SK-N-SH (cell line): Measurements from ENCODE around the gene PITPNM3. TPM values are rescaled to one million over a fixed set of nuclear protein-coding genes. Genes with fewer than 3 reads are reported as not detected.

Experiments used
- CTCF ChIA-PET: fragments of 300-600, 350-600 bp; formaldehyde crosslinking; extraction: SDS; loops from one replicate; lab custom pipeline; 2021; lab: Yijun Ruan, JAX
- POLR2A ChIA-PET: fragments of 350-600 bp; sonication (Branson Sonifier 250); formaldehyde crosslinking; extraction: SDS; loops from one replicate; lab custom pipeline; 2020; ENCODE audit warnings: antibody characterized with exemption, inconsistent platforms; lab: Yijun Ruan, JAX
- DNase-seq: peaks from one replicate; pipeline ENCODE4 v3.0.0; 2012
- H2AFZ ChIP-seq: fragments of 200-600 bp; sonication (generic); 2 replicates; pipeline ENCODE4 v1.8.1; 2016; ENCODE audit warnings: antibody characterized with exemption, mild to moderate bottlenecking, low read depth
- H3F3A ChIP-seq: fragments of 200-600 bp; sonication (generic); replicated peaks from 2 replicates; pipeline ENCODE3; 2016; ENCODE audit warnings: antibody characterized with exemption, mild to moderate bottlenecking; ENCODE audit not compliant: insufficient read depth
- H3K27ac ChIP-seq, 2 experiments: fragments of 200-500 bp in 1 of 2; fragments of 200-600 bp in 1 of 2; sonication (Bioruptor generic) in 1 of 2; sonication (generic), shearing (Covaris generic) in 1 of 2; 2 replicates each; pipeline versions ENCODE4 v1.5.1 to v1.6.1; 2014 to 2016; ENCODE audit warnings: low read depth in 2 of 2, inconsistent platforms in 1 of 2, low read length in 1 of 2, mild to moderate bottlenecking in 1 of 2, mixed read lengths in 1 of 2
- H3K27me3 ChIP-seq: fragments of 200-600 bp; sonication (generic), shearing (Covaris generic); 2 replicates; pipeline ENCODE4 v1.6.1; 2016; ENCODE audit warnings: mixed run types; ENCODE audit not compliant: insufficient read depth
- H3K36me3 ChIP-seq, 2 experiments: fragments of 200-500 bp in 1 of 2; fragments of 200-600 bp in 1 of 2; sonication (Bioruptor generic) in 1 of 2; sonication (generic) in 1 of 2; replicated peaks in 1 of 2; 2 replicates each; pipeline versions ENCODE3 to v1.5.1; 2014 to 2016; ENCODE audit warnings: low read length in 1 of 2, mild to moderate bottlenecking in 1 of 2; ENCODE audit not compliant: insufficient read depth in 2 of 2, control insufficient read depth in 1 of 2
- H3K4me1 ChIP-seq, 2 experiments: fragments of 200-500 bp in 1 of 2; fragments of 200-600 bp in 1 of 2; sonication (Bioruptor generic) in 1 of 2; sonication (generic), shearing (Covaris generic) in 1 of 2; 2 replicates each; pipeline versions ENCODE4 v1.5.1 to v1.6.1; 2014 to 2016; ENCODE audit warnings: low read depth in 1 of 2, low read length in 1 of 2, mixed run types in 1 of 2; ENCODE audit not compliant: insufficient read depth in 2 of 2, control insufficient read depth in 1 of 2
- H3K4me2 ChIP-seq: fragments of 200-600 bp; sonication (generic), shearing (Covaris generic); 2 replicates; pipeline ENCODE4 v1.6.1; 2017; ENCODE audit warnings: mixed run types
- H3K4me3 ChIP-seq, 2 experiments: fragments of 200-500 bp in 1 of 2; fragments of 200-600 bp in 1 of 2; sonication (Bioruptor generic) in 1 of 2; sonication (generic), shearing (Covaris generic) in 1 of 2; 2 replicates each; pipeline versions ENCODE4 v1.5.1 to v1.8.1; 2014 to 2016; ENCODE audit warnings: low read depth in 2 of 2, inconsistent platforms in 1 of 2, low read length in 1 of 2, mild to moderate bottlenecking in 1 of 2, mixed read lengths in 1 of 2, moderate library complexity in 1 of 2
- H3K79me2 ChIP-seq: fragments of 200-600 bp; sonication (generic); 2 replicates; pipeline ENCODE4 v1.8.1; 2017; ENCODE audit warnings: mild to moderate bottlenecking; ENCODE audit not compliant: insufficient read depth
- H3K9ac ChIP-seq: fragments of 200-600 bp; sonication (generic); 2 replicates; pipeline ENCODE4 v1.6.1; 2017; ENCODE audit warnings: mixed run types
- H3K9me2 ChIP-seq: fragments of 200-600 bp; sonication (generic); 2 replicates; pipeline ENCODE4 v1.6.1; 2017; ENCODE audit warnings: mixed run types
- H3K9me3 ChIP-seq: fragments of 200-600 bp; sonication (generic); 2 replicates; pipeline ENCODE4 v1.6.1; 2017; ENCODE audit warnings: mixed run types, mild to moderate bottlenecking, moderate library complexity
- H4K20me1 ChIP-seq: fragments of 200-600 bp; sonication (generic); 2 replicates; pipeline ENCODE4 v1.6.1; 2017; ENCODE audit warnings: mild to moderate bottlenecking, mixed run types; ENCODE audit not compliant: insufficient read depth
- CHD2 ChIP-seq: fragments of 150-350 bp; IDR thresholded peaks from 2 replicates; pipeline ENCODE4 v1.6.1; 2018; ENCODE audit warnings: low read length; ENCODE audit not compliant: partially characterized antibody
- ELF1 ChIP-seq: IDR thresholded peaks from 2 replicates; pipeline ENCODE4 v1.4.0; 2012
- EP300 ChIP-seq, 2 experiments: IDR thresholded peaks; 2 replicates each; pipeline versions ENCODE4 v1.4.0 to v1.6.1; 2012; ENCODE audit warnings: borderline replicate concordance in 1 of 2, low read depth in 1 of 2, low read length in 1 of 2
- FOXJ3 ChIP-seq: sonication (generic); formaldehyde crosslinking; IDR thresholded peaks from 2 replicates; pipeline ENCODE4 v1.5.1; 2020; ENCODE audit warnings: mild to moderate bottlenecking, missing genetic modification reagents
- FOXM1 ChIP-seq: IDR thresholded peaks from 2 replicates; pipeline ENCODE4 v1.4.0; 2012; ENCODE audit warnings: low read depth, mild to moderate bottlenecking
- GABPA ChIP-seq: IDR thresholded peaks from 2 replicates; pipeline ENCODE4 v1.4.0; 2012; ENCODE audit warnings: low read depth, mild to moderate bottlenecking
- GATA2 ChIP-seq: sonication (generic); formaldehyde crosslinking; IDR thresholded peaks from 2 replicates; pipeline ENCODE4 v1.5.0; 2020; ENCODE audit warnings: mild to moderate bottlenecking, missing genetic modification reagents
- MEF2A ChIP-seq: IDR thresholded peaks from 2 replicates; pipeline ENCODE4 v1.4.0; 2012; ENCODE audit warnings: low read depth, borderline replicate concordance
- NFIC ChIP-seq: IDR thresholded peaks from 2 replicates; pipeline ENCODE4 v1.4.0; 2012; ENCODE audit warnings: borderline replicate concordance
- NRF1 ChIP-seq: IDR thresholded peaks from 2 replicates; pipeline ENCODE4 v1.6.1; 2012; ENCODE audit warnings: low read depth, mild to moderate bottlenecking, low read length
- RAD21 ChIP-seq: IDR thresholded peaks from 2 replicates; pipeline ENCODE4 v1.6.1; 2012; ENCODE audit warnings: mild to moderate bottlenecking, low read length
- RCOR1 ChIP-seq: fragments of 150-350 bp; IDR thresholded peaks from 2 replicates; pipeline ENCODE4 v1.6.1; 2017; ENCODE audit warnings: antibody characterized with exemption, low read length
- RFX5 ChIP-seq: IDR thresholded peaks from 2 replicates; pipeline ENCODE4 v1.6.1; 2012; ENCODE audit warnings: mild to moderate bottlenecking, improper control_type of control experiment, low read length
- RXRA ChIP-seq: IDR thresholded peaks from 2 replicates; pipeline ENCODE4 v1.4.0; 2012; ENCODE audit warnings: low read depth, mild to moderate bottlenecking, borderline replicate concordance
- SIN3A ChIP-seq: IDR thresholded peaks from 2 replicates; pipeline ENCODE4 v1.6.1; 2012; ENCODE audit warnings: low read depth, mild to moderate bottlenecking, low read length, moderate library complexity, borderline replicate concordance
- SMC3 ChIP-seq: IDR thresholded peaks from 2 replicates; pipeline ENCODE4 v1.6.1; 2012; ENCODE audit warnings: low read depth, low read length, improper control_type of control experiment
- TAF1 ChIP-seq: IDR thresholded peaks from 2 replicates; pipeline ENCODE4 v1.6.1; 2012; ENCODE audit warnings: low read depth, mild to moderate bottlenecking, low read length, moderate library complexity, borderline replicate concordance
- TCF12 ChIP-seq: IDR thresholded peaks from 2 replicates; pipeline ENCODE4 v1.4.0; 2012
- YY1 ChIP-seq: IDR thresholded peaks from 2 replicates; pipeline ENCODE4 v1.4.0; 2012; ENCODE audit warnings: low read depth, mild to moderate bottlenecking
- WGBS: methylation state at CpG from one replicate; pipeline ENCODE4 v1.1.6; 2017; ENCODE audit warnings: low lambda C conversion rate; 5-methylcytosine and 5-hydroxymethylcytosine counted together
- polyA plus RNA-seq, 3 experiments: library from polyadenylated mRNA; depleted of rRNA; stranded (reverse); fragments of >200 nt; gene quantifications; 2 replicates each; pipeline ENCODE4 v1.2.3, GENCODE V29; 2012
- TF ChIP-seq, protein P1 (sequence below): IDR thresholded peaks from 2 replicates; pipeline ENCODE4 v1.6.1; 2012; ENCODE audit warnings: mild to moderate bottlenecking, low read depth, low read length, moderate library complexity
- TF ChIP-seq, protein P2 (sequence below): IDR thresholded peaks from 2 replicates; pipeline ENCODE4 v1.4.0; 2012; ENCODE audit warnings: low read depth
- TF ChIP-seq, protein P3 (sequence below): fragments of 150-350 bp; IDR thresholded peaks from 2 replicates; pipeline ENCODE4 v1.6.1; 2017; ENCODE audit warnings: antibody characterized with exemption, low read length, low read depth, borderline replicate concordance
- TF ChIP-seq, protein P4 (sequence below): IDR thresholded peaks from 2 replicates; pipeline ENCODE4 v1.4.0; 2012; ENCODE audit warnings: low read depth, borderline replicate concordance

The PITPNM3 gene
- polyA plus RNA-seq, 1 of the 3 experiments (the other 2 are of a cell fraction), result 0.82 TPM

DNA sequence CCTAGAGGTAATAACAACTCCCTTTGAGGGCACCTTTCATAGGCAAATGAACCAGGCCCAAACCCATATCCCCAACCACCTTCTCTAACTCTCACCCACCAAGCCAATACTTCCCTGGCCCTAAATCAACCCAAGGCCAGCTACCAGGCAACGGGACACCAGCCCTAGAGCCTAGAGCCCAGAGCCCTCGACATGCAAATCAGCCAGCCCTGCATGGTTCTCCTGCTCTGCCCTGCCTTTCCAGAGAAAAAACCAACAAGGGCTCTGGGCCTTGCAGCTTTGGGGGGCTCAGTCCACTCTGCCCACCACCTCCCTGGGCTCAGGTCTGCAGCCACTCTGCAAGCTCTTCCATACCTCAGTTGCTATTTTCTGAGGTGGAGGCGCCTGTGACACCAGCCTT lies 55.0 kb downstream of the PITPNM3 start:
- POLR2A ChIA-PET, result no interaction called here
- Histone ChIP-seq H3K27me3 (no peaks in the 10 kb centered on the region), H3K9me2 (no peaks in the 10 kb centered on the region), H3K4me2 (no peak overlapping the region), H3K4me3 (no peak overlapping the region), H2AFZ (no peak overlapping the region), H3F3A (peaks cover 6% of the 10 kb centered on the region), H3K36me3 (no peaks in the 10 kb centered on the region), H3K79me2 (no peaks in the 10 kb centered on the region), H4K20me1 (no peaks in the 10 kb centered on the region), H3K9me3 (no peaks in the 10 kb centered on the region), H3K4me1 (peaks cover 5 to 15% of the 10 kb centered on the region in 2 experiments; a peak in 2 of 4 replicates), H3K9ac (no peak overlapping the region), H3K27ac (no peak overlapping the region)
- WGBS, result 75% methylated on average over 2 of the region's 3 CpGs
- no peak for TF ChIP-seq RXRA
- TF ChIP-seq RAD21, result no peak
- no peak for TF ChIP-seq NRF1
- TF ChIP-seq FOXM1, result no peak
- no peak for TF ChIP-seq SMC3
- TF ChIP-seq YY1, result no peak
- no peak for TF ChIP-seq NFIC
- no peak for TF ChIP-seq RCOR1
- no peak for TF ChIP-seq MEF2A
- no peak for TF ChIP-seq CHD2
- TF ChIP-seq TCF12, result no peak
- TF ChIP-seq, protein P1, sequence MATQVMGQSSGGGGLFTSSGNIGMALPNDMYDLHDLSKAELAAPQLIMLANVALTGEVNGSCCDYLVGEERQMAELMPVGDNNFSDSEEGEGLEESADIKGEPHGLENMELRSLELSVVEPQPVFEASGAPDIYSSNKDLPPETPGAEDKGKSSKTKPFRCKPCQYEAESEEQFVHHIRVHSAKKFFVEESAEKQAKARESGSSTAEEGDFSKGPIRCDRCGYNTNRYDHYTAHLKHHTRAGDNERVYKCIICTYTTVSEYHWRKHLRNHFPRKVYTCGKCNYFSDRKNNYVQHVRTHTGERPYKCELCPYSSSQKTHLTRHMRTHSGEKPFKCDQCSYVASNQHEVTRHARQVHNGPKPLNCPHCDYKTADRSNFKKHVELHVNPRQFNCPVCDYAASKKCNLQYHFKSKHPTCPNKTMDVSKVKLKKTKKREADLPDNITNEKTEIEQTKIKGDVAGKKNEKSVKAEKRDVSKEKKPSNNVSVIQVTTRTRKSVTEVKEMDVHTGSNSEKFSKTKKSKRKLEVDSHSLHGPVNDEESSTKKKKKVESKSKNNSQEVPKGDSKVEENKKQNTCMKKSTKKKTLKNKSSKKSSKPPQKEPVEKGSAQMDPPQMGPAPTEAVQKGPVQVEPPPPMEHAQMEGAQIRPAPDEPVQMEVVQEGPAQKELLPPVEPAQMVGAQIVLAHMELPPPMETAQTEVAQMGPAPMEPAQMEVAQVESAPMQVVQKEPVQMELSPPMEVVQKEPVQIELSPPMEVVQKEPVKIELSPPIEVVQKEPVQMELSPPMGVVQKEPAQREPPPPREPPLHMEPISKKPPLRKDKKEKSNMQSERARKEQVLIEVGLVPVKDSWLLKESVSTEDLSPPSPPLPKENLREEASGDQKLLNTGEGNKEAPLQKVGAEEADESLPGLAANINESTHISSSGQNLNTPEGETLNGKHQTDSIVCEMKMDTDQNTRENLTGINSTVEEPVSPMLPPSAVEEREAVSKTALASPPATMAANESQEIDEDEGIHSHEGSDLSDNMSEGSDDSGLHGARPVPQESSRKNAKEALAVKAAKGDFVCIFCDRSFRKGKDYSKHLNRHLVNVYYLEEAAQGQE, result no peak
- TF ChIP-seq EP300 (IDR thresholded peaks at IDR 0.05; ENCODE audit: borderline replicate concordance in 1 of 2, low read depth in 1 of 2, low read length in 1 of 2), result no peak
- no peak for DNase-seq
- CTCF ChIA-PET, result interaction anchor here (2.6 kb wide), 1 partner anchor 28 kb away, joined by 10 read pairs; no protein-coding TSS in a partner anchor

DNA sequence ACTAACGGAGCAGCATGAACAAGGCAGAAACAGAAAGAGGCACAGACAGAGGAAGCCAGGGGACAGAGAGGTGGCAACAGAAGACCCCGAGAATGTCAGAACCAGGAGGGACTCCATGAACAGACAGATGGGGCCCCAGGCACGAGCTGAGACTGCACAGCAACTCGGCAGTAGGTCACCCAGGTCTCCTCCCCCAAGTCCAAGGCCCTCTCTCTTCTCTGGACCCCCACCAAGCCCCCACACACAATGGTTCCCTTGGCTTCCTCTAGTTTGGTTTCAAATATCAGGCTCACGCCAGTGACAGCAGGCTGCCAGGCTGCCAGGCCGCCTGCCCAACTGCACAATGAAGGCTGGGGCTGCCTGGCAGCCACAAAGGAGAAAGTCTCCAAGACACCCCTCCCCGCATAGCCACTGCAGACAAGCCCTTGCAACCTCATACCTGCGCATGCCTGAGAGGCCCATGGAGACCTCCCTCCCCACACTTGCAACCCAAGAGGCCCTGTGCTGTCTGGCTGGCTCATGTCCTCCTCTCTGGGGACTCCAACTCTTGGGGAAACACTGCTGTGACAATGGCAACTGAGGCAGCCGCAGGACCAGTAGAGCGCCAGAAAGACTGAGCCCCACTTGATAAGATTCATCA lies 57.3 kb downstream of the PITPNM3 start:
- H3K4me2 ChIP-seq, result no peak overlapping the region
- H3K27ac ChIP-seq, result no peak overlapping the region
- H4K20me1 ChIP-seq, result no peaks in the 10 kb centered on the region
- H3K79me2 ChIP-seq, result no peaks in the 10 kb centered on the region
- H3K36me3 ChIP-seq, result no peaks in the 10 kb centered on the region
- ChIA-PET POLR2A (no interaction called here), CTCF (interaction anchor here (0.6 to 2.6 kb wide), 2 partner anchors 12 to 26 kb away, joined by 3 to 10 read pairs; no protein-coding TSS in a partner anchor)
- no peaks in the 10 kb centered on the region for H3K9me3 ChIP-seq
- H3K27me3 ChIP-seq, result no peaks in the 10 kb centered on the region
- no peak overlapping the region for H3K4me3 ChIP-seq
- no peak overlapping the region for H2AFZ ChIP-seq
- H3K9me2 ChIP-seq, result no peaks in the 10 kb centered on the region
- H3F3A ChIP-seq, result no peaks in the 10 kb centered on the region
- no peak for DNase-seq
- H3K9ac ChIP-seq, result no peak overlapping the region
- WGBS, result 77% methylated on average over 8 of the region's 10 CpGs
- peaks cover 5 to 6% of the 10 kb centered on the region in 2 experiments; a peak in 2 of 4 replicates for H3K4me1 ChIP-seq
- TF ChIP-seq NRF1, result no peak
- TF ChIP-seq, protein P2, sequence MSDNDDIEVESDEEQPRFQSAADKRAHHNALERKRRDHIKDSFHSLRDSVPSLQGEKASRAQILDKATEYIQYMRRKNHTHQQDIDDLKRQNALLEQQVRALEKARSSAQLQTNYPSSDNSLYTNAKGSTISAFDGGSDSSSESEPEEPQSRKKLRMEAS, result no peak
- TF ChIP-seq RXRA, result no peak
- no peak for TF ChIP-seq FOXJ3 (CRISPR knock-in tag)
- TF ChIP-seq CHD2, result no peak
- TF ChIP-seq, protein P3, sequence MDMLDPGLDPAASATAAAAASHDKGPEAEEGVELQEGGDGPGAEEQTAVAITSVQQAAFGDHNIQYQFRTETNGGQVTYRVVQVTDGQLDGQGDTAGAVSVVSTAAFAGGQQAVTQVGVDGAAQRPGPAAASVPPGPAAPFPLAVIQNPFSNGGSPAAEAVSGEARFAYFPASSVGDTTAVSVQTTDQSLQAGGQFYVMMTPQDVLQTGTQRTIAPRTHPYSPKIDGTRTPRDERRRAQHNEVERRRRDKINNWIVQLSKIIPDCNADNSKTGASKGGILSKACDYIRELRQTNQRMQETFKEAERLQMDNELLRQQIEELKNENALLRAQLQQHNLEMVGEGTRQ, result no peak
- no peak for TF ChIP-seq ELF1
- TF ChIP-seq TAF1, result no peak
- TF ChIP-seq RFX5, result no peak
- TF ChIP-seq SIN3A, result no peak
- TF ChIP-seq, protein P4, sequence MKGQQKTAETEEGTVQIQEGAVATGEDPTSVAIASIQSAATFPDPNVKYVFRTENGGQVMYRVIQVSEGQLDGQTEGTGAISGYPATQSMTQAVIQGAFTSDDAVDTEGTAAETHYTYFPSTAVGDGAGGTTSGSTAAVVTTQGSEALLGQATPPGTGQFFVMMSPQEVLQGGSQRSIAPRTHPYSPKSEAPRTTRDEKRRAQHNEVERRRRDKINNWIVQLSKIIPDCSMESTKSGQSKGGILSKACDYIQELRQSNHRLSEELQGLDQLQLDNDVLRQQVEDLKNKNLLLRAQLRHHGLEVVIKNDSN, result no peak
- no peak for TF ChIP-seq GABPA
- TF ChIP-seq GATA2, result no peak
